ENCODE data around the gene RALGPS1. TPM values are rescaled to one million over a fixed set of nuclear protein-coding genes. Genes with fewer than 3 reads are reported as not detected.

RALGPS1 gene
- polyA plus RNA-seq, 4 donors: 16.6 to 53.3 (median 26.8) TPM

DNA sequence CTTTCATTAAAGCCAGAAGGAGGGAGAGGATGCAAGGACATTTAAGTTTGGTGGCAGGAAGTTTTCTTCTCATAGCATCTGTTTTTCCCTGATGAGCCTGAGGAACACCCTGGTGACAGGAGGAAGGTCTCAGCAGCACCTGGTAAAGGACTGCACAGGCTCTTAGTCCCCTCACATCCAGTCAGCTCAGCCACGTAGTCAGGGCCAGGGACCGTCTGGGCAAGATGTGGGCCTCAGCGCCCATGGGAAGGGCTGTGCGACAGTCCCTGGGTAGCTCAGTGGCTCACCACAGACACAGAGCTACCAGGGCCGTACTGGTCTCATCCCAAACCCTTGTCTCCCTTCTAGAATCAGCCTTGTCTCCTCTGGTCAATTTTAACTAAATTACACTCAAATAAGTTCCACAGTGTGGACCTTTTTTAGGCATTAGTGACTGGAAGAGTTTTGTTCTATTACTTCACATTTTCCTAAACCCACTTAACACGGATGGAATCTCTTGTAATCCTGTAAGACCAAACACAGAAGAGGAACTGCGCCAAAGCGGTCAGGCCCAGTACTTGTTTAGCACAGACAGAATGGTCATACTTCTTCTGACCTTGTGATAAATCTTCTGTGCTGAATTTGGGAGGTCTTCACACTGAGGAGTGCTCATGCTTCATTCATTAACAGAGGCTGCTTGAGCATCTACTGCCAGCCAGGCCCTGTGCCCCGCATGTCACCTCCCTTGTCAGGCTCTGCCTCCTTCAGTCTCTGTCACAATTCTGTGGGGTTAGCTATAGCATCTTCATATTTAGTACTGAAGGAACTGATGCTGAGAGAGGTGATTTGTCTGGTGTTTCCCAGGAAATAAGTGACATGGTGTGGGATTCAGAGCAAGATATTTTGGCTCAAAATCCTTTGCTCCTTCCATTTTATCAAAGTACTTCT is 116.5 kb downstream of the RALGPS1 start:
- no peak for FAIRE-seq
- DNase-seq: peak in 1 of 2 donors; percentile 23
- Histone ChIP-seq H3K27me3 (ENCODE audit: control insufficient read depth in 3 of 3, insufficient read depth in 3 of 3, low read length in 3 of 3) (no peaks in the 10 kb centered on the region), H3K4me1 (ENCODE audit: control insufficient read depth in 3 of 3, insufficient read depth in 2 of 3, low read depth in 1 of 3, low read length in 2 of 3) (peaks cover 0 to 34% (median 3%) of the 10 kb centered on the region in 3 donors), H3K4me3 (ENCODE audit: low read depth in 1 of 3, low read length in 3 of 3) (no peak overlapping the region), H3K9me3 (ENCODE audit: control insufficient read depth in 2 of 2, insufficient read depth in 1 of 2, low read depth in 1 of 2, low read length in 1 of 2) (no peaks in the 10 kb centered on the region), H3K36me3 (ENCODE audit: control insufficient read depth in 3 of 3, insufficient read depth in 2 of 3, low read depth in 1 of 3, low read length in 3 of 3) (peaks cover 0 to 42% (median 4%) of the 10 kb centered on the region in 3 donors), H3K27ac (ENCODE audit: low read depth in 1 of 3, low read length in 2 of 3) (peak overlapping the region in 2 of 3 donors; percentile 66 to 87)
- 83 to 94% (median 87%) methylated on average over 9 of the region's 9 CpGs for WGBS, 3 donors

DNA sequence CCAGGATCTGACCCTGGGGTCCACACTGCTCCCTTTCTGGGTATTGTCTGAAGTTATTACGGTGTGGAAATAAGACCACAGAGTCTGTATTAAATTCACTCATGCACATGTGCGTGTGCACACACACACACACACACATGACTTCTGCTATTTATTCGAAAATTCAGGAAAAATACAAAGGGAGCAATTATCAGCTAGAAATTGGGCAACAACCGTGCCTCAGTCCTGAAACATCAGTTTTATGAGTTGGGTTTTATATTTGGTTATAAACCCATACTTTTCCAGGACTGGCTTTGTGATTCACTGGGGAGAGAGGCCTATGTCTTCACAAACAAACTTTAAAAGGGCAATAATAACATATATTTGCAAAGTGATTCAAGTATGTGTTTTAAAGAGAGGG is 117.7 kb downstream of the RALGPS1 start:
- H3K4me1 ChIP-seq (ENCODE audit: control insufficient read depth in 3 of 3, insufficient read depth in 2 of 3, low read depth in 1 of 3, low read length in 2 of 3): peaks cover 0 to 34% (median 3%) of the 10 kb centered on the region in 3 donors
- H3K9me3 ChIP-seq (ENCODE audit: control insufficient read depth in 2 of 2, insufficient read depth in 1 of 2, low read depth in 1 of 2, low read length in 1 of 2): no peaks in the 10 kb centered on the region
- 90 to 94% (median 92%) methylated on average over 4 of the region's 4 CpGs for WGBS, 3 donors
- no peak overlapping the region for H3K4me3 ChIP-seq (ENCODE audit: low read depth in 1 of 3, low read length in 3 of 3)
- peaks cover 0 to 40% (median 4%) of the 10 kb centered on the region in 3 donors for H3K36me3 ChIP-seq (ENCODE audit: control insufficient read depth in 3 of 3, insufficient read depth in 2 of 3, low read depth in 1 of 3, low read length in 3 of 3)
- DNase-seq: no peak
- H3K27me3 ChIP-seq (ENCODE audit: control insufficient read depth in 3 of 3, insufficient read depth in 3 of 3, low read length in 3 of 3): no peaks in the 10 kb centered on the region
- no peak for FAIRE-seq
- peak overlapping the region in 1 of 3 donors; percentile 66 for H3K27ac ChIP-seq (ENCODE audit: low read depth in 1 of 3, low read length in 2 of 3)

DNA sequence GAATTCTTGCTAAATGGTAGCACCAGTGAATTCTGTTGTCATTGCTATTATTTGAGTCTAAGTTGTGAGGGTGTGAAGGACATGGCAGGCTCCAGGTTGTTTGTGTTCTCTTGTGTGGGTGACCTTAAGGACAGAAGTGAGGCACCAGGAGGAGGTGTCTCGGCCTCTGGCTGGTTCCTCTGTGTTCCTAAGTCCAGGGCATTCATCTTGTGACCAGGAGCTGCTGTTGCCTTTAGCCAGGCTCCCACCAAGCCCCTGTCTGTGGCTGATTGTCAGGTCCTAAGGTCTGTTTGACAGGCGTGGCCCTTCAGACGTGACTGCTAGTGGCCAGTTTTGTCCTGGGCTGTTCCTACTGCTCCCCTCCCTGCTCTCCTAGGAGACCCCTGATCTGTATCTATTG is 118.5 kb downstream of the RALGPS1 start:
- Histone ChIP-seq H3K27ac (ENCODE audit: low read depth in 1 of 3, low read length in 2 of 3) (peak overlapping the region in 2 of 3 donors; percentile 6 to 66), H3K27me3 (ENCODE audit: control insufficient read depth in 3 of 3, insufficient read depth in 3 of 3, low read length in 3 of 3) (no peaks in the 10 kb centered on the region), H3K4me3 (ENCODE audit: low read depth in 1 of 3, low read length in 3 of 3) (no peak overlapping the region), H3K4me1 (ENCODE audit: control insufficient read depth in 3 of 3, insufficient read depth in 2 of 3, low read depth in 1 of 3, low read length in 2 of 3) (peaks cover 0 to 38% (median 3%) of the 10 kb centered on the region in 3 donors), H3K9me3 (ENCODE audit: control insufficient read depth in 2 of 2, insufficient read depth in 1 of 2, low read depth in 1 of 2, low read length in 1 of 2) (no peaks in the 10 kb centered on the region), H3K36me3 (ENCODE audit: control insufficient read depth in 3 of 3, insufficient read depth in 2 of 3, low read depth in 1 of 3, low read length in 3 of 3) (peaks cover 0 to 41% (median 4%) of the 10 kb centered on the region in 3 donors)
- FAIRE-seq (no peak), DNase-seq (peak; percentile 48 to 76)
- 51 to 81% (median 66%) methylated on average over 3 of the region's 3 CpGs for WGBS, 3 donors

DNA sequence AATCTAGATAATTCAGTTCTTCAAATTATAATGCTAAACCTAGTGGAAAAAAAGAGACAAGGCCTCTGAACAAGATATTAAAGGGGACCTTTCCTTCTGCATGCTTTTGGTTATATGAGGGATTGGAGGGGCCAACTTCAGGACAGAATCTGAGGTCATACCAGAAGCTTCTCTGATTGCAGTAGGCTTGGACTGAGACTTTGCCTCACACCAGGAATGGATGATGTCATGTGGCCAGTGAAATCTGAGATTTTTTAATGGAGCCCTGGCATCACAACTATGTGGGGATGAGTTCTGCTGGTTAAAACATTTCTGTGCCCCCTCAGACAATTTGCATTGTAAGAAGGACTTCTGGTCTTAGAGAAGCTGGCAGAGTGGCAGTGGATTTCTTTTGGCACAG is 119.2 kb downstream of the RALGPS1 start:
- no peak for FAIRE-seq

DNA sequence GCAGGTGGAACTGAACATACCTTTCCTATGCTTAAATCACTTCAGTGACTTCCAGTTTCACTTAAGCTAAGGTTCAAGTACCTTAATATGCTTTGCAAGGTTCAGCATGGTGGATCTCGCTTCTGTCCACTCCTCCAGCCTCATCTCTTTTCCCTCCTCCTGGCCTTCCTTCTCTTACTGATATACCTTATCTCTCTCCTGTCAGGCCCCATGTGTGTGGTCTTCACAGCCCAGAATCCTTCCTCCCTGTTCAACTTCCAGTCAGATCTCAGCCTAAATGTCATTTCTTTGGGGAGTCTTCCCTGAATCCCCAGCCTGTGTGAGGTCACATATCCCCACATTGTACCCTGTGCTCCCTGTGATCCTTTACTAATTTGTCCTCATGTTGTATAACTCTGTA is 120.1 kb downstream of the RALGPS1 start:
- Histone ChIP-seq H3K9me3 (ENCODE audit: control insufficient read depth in 2 of 2, insufficient read depth in 1 of 2, low read depth in 1 of 2, low read length in 1 of 2) (no peaks in the 10 kb centered on the region), H3K27me3 (ENCODE audit: control insufficient read depth in 3 of 3, insufficient read depth in 3 of 3, low read length in 3 of 3) (no peaks in the 10 kb centered on the region), H3K36me3 (ENCODE audit: control insufficient read depth in 3 of 3, insufficient read depth in 2 of 3, low read depth in 1 of 3, low read length in 3 of 3) (peaks cover 0 to 32% (median 10%) of the 10 kb centered on the region in 3 donors), H3K4me3 (ENCODE audit: low read depth in 1 of 3, low read length in 3 of 3) (no peak overlapping the region), H3K4me1 (ENCODE audit: control insufficient read depth in 3 of 3, insufficient read depth in 2 of 3, low read depth in 1 of 3, low read length in 2 of 3) (peaks cover 0 to 43% (median 3%) of the 10 kb centered on the region in 3 donors), H3K27ac (ENCODE audit: low read depth in 1 of 3, low read length in 2 of 3) (no peak overlapping the region)
- no peak for FAIRE-seq
- 92 to 100% (median 94%) methylated on average over 1 of the region's 1 CpG for WGBS, 3 donors
- DNase-seq: no peak

More for the DNA sequence above, 119.2 kb downstream of the RALGPS1 start:
- H3K9me3 ChIP-seq (ENCODE audit: control insufficient read depth in 2 of 2, insufficient read depth in 1 of 2, low read depth in 1 of 2, low read length in 1 of 2): no peaks in the 10 kb centered on the region
- DNase-seq: peak in 1 of 2 donors; percentile 27
- peaks cover 0 to 43% (median 3%) of the 10 kb centered on the region in 3 donors for H3K4me1 ChIP-seq (ENCODE audit: control insufficient read depth in 3 of 3, insufficient read depth in 2 of 3, low read depth in 1 of 3, low read length in 2 of 3)
- H3K36me3 ChIP-seq (ENCODE audit: control insufficient read depth in 3 of 3, insufficient read depth in 2 of 3, low read depth in 1 of 3, low read length in 3 of 3): peaks cover 0 to 37% (median 5%) of the 10 kb centered on the region in 3 donors
- peak overlapping the region in 1 of 3 donors; percentile 66 for H3K27ac ChIP-seq (ENCODE audit: low read depth in 1 of 3, low read length in 2 of 3)
- no peak overlapping the region for H3K4me3 ChIP-seq (ENCODE audit: low read depth in 1 of 3, low read length in 3 of 3)
- H3K27me3 ChIP-seq (ENCODE audit: control insufficient read depth in 3 of 3, insufficient read depth in 3 of 3, low read length in 3 of 3): no peaks in the 10 kb centered on the region

DNA sequence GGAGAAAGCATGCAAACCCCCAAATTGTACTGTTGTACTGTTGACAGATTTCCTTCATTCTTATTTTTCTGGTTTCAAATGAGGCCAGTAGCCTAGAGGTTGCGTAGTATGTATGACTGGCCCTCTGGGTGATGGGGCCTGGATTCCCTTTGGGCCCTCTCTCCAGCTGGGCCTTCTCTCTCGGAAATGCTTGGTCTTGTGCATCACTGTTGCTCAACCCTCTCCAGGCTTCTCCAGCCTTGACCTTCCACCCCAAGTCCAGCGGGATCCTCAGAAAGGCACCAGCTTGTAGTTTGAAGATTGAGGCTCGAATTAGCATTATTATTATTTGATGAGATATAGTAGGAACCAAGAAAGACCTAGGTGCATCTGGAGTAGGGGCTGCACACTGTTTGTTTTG is 120.8 kb downstream of the RALGPS1 start:
- Histone ChIP-seq H3K4me1 (ENCODE audit: control insufficient read depth in 3 of 3, insufficient read depth in 2 of 3, low read depth in 1 of 3, low read length in 2 of 3) (peaks cover 0 to 43% (median 3%) of the 10 kb centered on the region in 3 donors), H3K4me3 (ENCODE audit: low read depth in 1 of 3, low read length in 3 of 3) (no peak overlapping the region), H3K36me3 (ENCODE audit: control insufficient read depth in 3 of 3, insufficient read depth in 2 of 3, low read depth in 1 of 3, low read length in 3 of 3) (peaks cover 0 to 27% (median 15%) of the 10 kb centered on the region in 3 donors), H3K27ac (ENCODE audit: low read depth in 1 of 3, low read length in 2 of 3) (no peak overlapping the region), H3K27me3 (ENCODE audit: control insufficient read depth in 3 of 3, insufficient read depth in 3 of 3, low read length in 3 of 3) (no peaks in the 10 kb centered on the region), H3K9me3 (ENCODE audit: control insufficient read depth in 2 of 2, insufficient read depth in 1 of 2, low read depth in 1 of 2, low read length in 1 of 2) (no peaks in the 10 kb centered on the region)
- no peak for FAIRE-seq
- WGBS, 3 donors: 74 to 92% (median 89%) methylated on average over 4 of the region's 4 CpGs
- no peak for DNase-seq

DNA sequence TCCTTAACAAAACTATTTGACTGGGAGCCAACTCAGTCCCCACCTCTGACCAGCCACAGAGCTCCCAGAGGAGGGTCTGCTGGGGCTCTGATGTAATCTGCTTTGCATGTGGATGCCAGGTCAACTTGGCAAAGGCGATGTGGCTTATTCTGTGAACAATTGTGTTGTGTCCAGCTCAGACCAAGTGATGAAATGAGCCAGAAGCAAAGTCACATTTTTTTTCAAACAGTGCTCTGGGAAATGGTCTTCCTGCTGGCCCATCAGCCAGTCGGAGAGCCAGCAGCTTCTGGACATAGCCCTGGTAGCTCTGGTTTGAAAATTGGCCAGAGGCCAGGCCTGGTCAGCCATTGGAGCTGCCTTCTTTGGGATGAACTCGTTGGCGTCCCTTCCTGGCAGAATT is 121.4 kb downstream of the RALGPS1 start:
- H3K4me3 ChIP-seq (ENCODE audit: low read depth in 1 of 3, low read length in 3 of 3): no peak overlapping the region
- FAIRE-seq: no peak
- DNase-seq: no peak
- H3K9me3 ChIP-seq (ENCODE audit: control insufficient read depth in 2 of 2, insufficient read depth in 1 of 2, low read depth in 1 of 2, low read length in 1 of 2): no peaks in the 10 kb centered on the region
- peaks cover 0 to 43% (median 3%) of the 10 kb centered on the region in 3 donors for H3K4me1 ChIP-seq (ENCODE audit: control insufficient read depth in 3 of 3, insufficient read depth in 2 of 3, low read depth in 1 of 3, low read length in 2 of 3)
- no peaks in the 10 kb centered on the region for H3K27me3 ChIP-seq (ENCODE audit: control insufficient read depth in 3 of 3, insufficient read depth in 3 of 3, low read length in 3 of 3)
- peaks cover 0 to 24% (median 17%) of the 10 kb centered on the region in 3 donors for H3K36me3 ChIP-seq (ENCODE audit: control insufficient read depth in 3 of 3, insufficient read depth in 2 of 3, low read depth in 1 of 3, low read length in 3 of 3)
- peak overlapping the region in 1 of 3 donors; percentile 62 for H3K27ac ChIP-seq (ENCODE audit: low read depth in 1 of 3, low read length in 2 of 3)
- 71 to 95% (median 87%) methylated on average over 4 of the region's 4 CpGs for WGBS, 3 donors

DNA sequence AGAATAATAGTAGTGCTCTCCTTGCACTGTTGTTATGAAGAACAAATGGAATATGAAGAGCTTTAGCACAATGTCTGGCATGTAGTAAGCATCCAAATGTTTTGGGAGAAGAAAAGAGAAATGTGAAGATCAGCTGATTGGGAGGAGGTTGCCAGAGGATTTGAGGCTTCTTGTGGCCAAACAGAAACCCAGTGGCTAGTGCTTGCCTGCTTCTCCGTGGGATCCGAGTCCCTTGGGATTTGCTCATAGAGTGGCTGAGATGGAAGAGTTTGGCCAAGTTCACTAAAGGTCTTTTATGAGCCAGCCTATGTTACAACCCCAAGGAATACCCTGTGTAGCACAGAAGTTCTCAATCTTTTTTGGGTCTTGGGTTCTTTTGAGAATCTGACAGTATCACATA is 121.9 kb downstream of the RALGPS1 start:
- no peak for FAIRE-seq
- peak overlapping the region in 1 of 3 donors; percentile 62 for H3K27ac ChIP-seq (ENCODE audit: low read depth in 1 of 3, low read length in 2 of 3)
- H3K4me3 ChIP-seq (ENCODE audit: low read depth in 1 of 3, low read length in 3 of 3): no peak overlapping the region
- no peak for DNase-seq
- no peaks in the 10 kb centered on the region for H3K9me3 ChIP-seq (ENCODE audit: control insufficient read depth in 2 of 2, insufficient read depth in 1 of 2, low read depth in 1 of 2, low read length in 1 of 2)
- H3K36me3 ChIP-seq (ENCODE audit: control insufficient read depth in 3 of 3, insufficient read depth in 2 of 3, low read depth in 1 of 3, low read length in 3 of 3): peaks cover 0 to 23% (median 17%) of the 10 kb centered on the region in 3 donors
- WGBS, 3 donors: 82 to 91% (median 89%) methylated on average over 2 of the region's 2 CpGs
- peaks cover 0 to 38% (median 3%) of the 10 kb centered on the region in 3 donors for H3K4me1 ChIP-seq (ENCODE audit: control insufficient read depth in 3 of 3, insufficient read depth in 2 of 3, low read depth in 1 of 3, low read length in 2 of 3)
- H3K27me3 ChIP-seq (ENCODE audit: control insufficient read depth in 3 of 3, insufficient read depth in 3 of 3, low read length in 3 of 3): no peaks in the 10 kb centered on the region
